ENCODE measurements around the gene GPC3.
"Not testable (repeated sequence)": the region's sequence is repeated elsewhere in the genome, so short reads cannot be mapped to it uniquely, and the experiment has no call there.

GRCh38 chrX:133621384-133621783, 364.0 kb downstream of the GPC3 start:
- not testable (repeated sequence) for TF ChIP-seq REST (IDR thresholded peaks at IDR 0.05; ENCODE audit: low read depth); CTCF (IDR thresholded peaks at IDR 0.05 in 2 of 3, conservative IDR thresholded peaks at IDR 0.05 in 1 of 3; ENCODE audit: borderline replicate concordance in 1 of 3, insufficient read depth in 1 of 3, low read depth in 2 of 3, low read length in 2 of 3)
